Umbilical cord (tissue), 2 donors: ENCODE measurements around the gene DEFB131A. TPM values are rescaled to one million over a fixed set of nuclear protein-coding genes. Genes with fewer than 3 reads are reported as not detected.
"Not testable (repeated sequence)": the region's sequence is repeated elsewhere in the genome, so short reads cannot be mapped to it uniquely, and the experiment has no call there.

Experiments
- DNase-seq: peaks from one replicate; pipeline ENCODE4 v3.0.0-alpha.2; 2015; ENCODE audit warnings: low spot score
- total RNA-seq: library from RNA; depleted of rRNA; stranded (reverse); fragments of >200 nt; gene quantifications from one replicate; pipeline ENCODE4 v1.2.3, GENCODE V29; 2014; ENCODE audit warnings: low replicate concordance; ENCODE audit not compliant: insufficient read depth

Gene DEFB131A, protein sequence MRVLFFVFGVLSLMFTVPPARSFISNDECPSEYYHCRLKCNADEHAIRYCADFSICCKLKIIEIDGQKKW
- not detected for total RNA-seq

- not testable (repeated sequence) for DNase-seq
These were observed at the start of gene DEFB131A for GRCh38 chr4:9444114-9444513. Gene DEFB131A, plus strand, starts transcription at chr4:9444414. Its CDS starts 120 bp downstream, at chr4:9444534.

DNA sequence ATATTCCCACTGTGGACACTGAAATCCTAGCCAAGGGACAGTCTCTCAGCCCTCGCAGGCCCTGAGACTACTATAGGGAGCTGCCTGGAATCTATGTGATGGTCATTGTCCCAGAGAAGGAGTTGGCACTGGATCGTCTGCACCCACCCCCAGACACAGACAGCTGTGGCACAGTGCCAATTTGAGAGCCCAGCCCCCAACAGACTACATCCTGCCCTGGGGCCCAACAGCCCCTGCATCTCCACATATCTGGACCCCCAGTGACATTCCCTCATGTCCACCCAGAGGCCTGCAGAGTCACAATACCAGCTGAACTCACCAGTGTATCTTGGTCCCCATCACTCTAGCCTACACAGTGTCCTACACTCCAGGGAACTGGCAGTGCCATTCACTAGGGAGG lies 38.4 kb upstream of the DEFB131A start:
- DNase-seq, result not testable (repeated sequence)

- not testable (repeated sequence) for DNase-seq
These were observed 37.7 kb upstream of the DEFB131A start for GRCh38 chr4:9406491-9406890.

GRCh38 chr4:9409793-9410192 lies 34.4 kb upstream of the DEFB131A start:
- DNase-seq, result no peak

DNA sequence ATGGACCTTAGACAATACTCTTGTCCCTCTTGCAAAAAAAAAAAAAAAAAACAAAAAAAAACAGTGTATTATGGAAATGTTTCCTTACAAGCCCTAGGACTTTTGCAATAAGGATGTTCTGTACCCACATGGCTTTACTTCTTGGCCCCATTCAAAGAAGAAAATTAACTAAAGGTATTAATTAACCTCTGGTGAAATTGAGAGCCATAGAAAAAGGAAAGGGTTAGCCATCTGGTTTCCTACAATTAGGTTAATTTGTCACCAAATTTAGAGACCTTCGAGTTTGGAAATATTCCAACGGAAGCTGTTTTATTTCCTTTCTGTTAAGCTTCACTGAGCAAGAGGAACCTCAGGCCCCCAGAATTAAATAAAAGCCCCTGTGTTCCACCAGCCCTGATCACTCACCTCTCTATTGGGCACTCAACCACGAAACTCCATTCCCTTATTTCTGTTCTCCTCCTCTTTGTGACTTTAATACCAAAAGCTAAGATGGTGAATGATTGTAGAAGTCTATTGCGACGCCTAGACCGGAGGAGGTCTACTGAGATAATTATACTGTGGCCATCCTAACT lies 22.2 kb upstream of the DEFB131A start:
- not testable (repeated sequence) for DNase-seq

- not testable (repeated sequence) for DNase-seq
These were observed 18.3 kb upstream of the DEFB131A start for GRCh38 chr4:9425916-9426315.

GRCh38 chr4:9430061-9430460 lies 14.2 kb upstream of the DEFB131A start:
- DNase-seq, result not testable (repeated sequence)

GRCh38 chr4:9433320-9433719 lies 10.9 kb upstream of the DEFB131A start:
- DNase-seq, result not testable (repeated sequence)

DNA sequence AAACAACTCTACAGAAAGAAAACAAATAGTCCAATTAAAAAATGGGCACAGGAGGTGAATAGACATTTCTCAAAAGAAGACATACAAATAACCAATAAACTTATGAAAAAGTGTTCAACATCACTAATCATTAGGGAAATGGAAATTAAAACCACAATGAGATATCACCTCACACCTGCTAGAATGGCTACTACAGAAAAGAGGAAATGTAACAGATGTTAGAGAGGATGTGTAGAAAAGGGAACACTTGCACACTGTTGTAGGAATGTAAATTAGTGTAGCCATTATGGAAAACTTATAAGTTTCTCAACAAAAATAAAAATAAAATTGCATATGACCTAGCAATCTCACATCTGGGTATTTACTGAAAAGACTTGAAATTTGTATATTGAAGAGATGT lies 7.5 kb upstream of the DEFB131A start:
- not testable (repeated sequence) for DNase-seq

- DNase-seq, result not testable (repeated sequence)
These were observed 1.9 kb upstream of the DEFB131A start for GRCh38 chr4:9442355-9442754.

- not testable (repeated sequence) for DNase-seq
These were observed 467 bp downstream of the DEFB131A start for GRCh38 chr4:9444681-9445080.

GRCh38 chr4:9452251-9452650 lies 8.0 kb downstream of the DEFB131A start:
- DNase-seq, result not testable (repeated sequence)

DNA sequence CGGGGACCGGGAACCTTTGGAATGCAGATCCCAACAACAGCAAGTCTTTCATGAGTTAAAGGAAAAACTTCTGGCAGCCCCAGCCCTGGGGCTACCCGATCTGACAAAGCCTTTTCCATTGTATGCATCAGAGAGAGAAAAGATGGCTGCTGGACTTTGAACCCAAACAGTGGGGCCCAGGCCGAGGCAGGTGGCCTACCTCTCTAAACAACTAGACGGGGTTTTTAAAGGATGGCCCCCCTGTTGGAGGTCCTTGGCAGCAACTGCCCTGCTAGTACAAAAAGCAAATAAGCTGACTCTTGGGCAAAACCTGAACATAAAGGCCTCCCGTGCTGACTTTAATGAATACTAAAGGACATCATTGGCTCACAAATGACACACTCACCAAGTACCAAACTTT lies 10.1 kb downstream of the DEFB131A start:
- DNase-seq, result not testable (repeated sequence)

DNA sequence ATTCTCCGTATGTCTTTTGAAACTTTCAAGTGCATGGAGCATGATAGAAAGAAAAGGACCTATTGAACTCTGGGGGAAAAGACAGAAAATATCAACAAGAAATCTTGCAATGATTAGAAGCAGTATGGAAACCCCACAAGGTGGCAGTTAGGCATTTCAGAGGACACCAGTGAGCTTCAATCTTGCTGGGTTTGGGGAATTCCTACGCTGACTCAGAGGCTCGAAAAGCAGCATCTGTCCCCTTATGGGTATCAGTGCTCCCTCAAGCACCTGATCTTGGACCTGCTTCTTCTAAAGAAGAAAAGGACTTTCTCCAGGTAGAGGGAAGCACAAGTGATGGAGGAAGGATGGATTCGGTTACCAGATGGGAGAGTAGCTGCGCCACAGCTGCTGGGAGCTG lies 10.8 kb downstream of the DEFB131A start:
- not testable (repeated sequence) for DNase-seq

DNA sequence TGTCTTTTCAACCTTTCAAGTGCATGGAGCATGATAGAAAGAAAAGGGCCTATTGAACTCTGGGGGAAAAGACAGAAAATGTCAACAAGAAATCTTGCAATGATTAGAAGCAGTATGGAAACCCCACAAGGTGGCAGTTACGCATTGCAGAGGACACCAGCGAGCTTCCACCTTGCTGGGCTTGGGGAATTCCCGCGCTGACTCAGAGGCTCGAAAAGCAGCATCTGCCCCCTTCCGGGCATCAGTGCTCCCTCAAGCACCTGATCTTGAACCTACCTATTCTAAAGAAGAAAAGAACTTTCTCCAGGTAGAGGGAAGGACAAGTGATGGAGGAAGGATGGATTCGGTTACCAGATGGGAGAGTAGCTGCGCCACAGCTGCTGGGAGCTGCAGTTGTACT lies 35.3 kb downstream of the DEFB131A start:
- DNase-seq, result not testable (repeated sequence)

DNA sequence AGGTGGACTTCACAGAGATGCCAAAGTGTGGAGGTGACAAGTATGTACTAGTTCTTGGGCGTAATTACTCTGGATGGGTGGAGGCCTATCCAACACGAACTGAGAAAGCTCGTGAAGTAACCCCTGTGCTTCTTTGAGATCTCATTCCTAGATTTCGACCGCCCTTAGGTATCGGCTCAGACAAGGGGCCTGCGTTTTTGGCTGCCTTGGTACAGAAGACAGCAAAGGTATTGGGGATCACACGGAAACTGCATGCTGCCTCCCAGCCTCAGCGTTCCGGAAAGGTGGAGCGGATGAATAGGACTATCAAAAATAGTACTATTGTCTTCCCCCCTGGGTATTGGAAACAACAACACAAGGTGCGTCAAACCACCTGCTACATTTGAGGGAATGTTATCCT lies 35.9 kb downstream of the DEFB131A start:
- not testable (repeated sequence) for DNase-seq

GRCh38 chr4:9482871-9483270 lies 38.7 kb downstream of the DEFB131A start:
- DNase-seq, result not testable (repeated sequence)

GRCh38 chr4:9483682-9484081 lies 39.5 kb downstream of the DEFB131A start:
- DNase-seq, result not testable (repeated sequence)

DNA sequence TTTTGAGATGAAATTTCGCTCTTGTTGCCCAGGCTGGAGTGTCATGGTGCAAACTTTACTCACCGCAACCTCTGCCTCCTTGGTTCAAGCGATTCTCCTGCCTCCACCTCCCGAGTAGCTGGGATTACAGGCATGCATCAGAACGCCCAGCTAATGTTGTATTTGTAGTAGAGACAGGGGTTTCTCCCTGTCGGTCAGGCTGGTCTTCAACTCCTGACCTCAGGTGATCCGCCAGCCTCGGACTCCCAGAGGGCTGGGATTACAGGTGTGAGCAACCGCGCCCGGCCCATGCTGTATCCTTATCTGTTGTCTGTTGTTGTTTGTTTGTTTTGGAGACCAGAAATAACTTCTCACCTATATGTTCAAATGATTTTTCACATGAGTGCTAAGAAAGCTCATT lies 42.7 kb downstream of the DEFB131A start:
- DNase-seq, result not testable (repeated sequence)

DNA sequence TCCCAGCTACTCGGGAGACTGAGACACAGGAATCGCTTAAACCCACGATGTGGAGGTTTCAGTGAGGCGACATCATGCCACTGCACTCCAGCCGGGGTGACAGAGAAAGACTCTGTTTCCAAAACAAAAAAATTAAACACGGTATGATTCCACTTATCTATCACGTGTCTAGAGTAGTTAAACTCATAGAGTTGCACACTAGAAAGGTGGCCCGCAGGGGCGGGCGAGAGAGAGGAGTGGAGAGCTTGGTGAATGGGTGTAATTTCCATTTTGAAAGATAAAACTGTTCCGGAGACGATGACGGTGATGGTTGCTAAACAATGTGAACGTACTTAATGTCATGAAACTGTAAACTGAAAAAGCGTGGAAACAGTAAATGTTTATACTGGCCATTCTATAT lies 44.6 kb downstream of the DEFB131A start:
- DNase-seq, result not testable (repeated sequence)

DNA sequence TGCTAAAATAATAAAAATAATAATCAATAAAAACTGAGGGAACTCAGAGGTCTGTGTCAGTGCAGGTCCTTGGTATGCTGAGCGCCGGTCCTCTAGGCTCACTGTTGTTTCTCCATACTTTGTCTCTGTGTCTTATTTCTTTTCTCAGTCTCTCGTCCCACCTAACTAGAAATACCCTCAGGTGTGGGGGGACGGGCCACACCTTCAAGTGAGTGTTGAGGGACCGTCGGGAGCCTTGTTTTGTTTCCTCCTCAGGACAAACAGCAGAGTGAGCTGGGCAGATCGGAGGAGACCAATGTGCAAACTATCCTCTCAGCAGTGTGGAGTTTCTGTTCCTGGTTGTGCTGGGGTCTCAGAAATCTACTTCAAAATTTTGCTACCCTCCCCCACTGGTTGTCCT lies 46.3 kb downstream of the DEFB131A start:
- not testable (repeated sequence) for DNase-seq

- not testable (repeated sequence) for DNase-seq
These were observed 46.8 kb downstream of the DEFB131A start for GRCh38 chr4:9490986-9491385.

- DNase-seq, result not testable (repeated sequence)
These were observed 49.4 kb downstream of the DEFB131A start for GRCh38 chr4:9493589-9493988.
